ENCODE measurements around the gene FBXL7. TPM values are rescaled to one million over a fixed set of nuclear protein-coding genes. Genes with fewer than 3 reads are reported as not detected.

FBXL7 gene
- total and polyA plus RNA-seq, 12 donors: 8.7 to 33.4 (median 23.5) TPM

DNA sequence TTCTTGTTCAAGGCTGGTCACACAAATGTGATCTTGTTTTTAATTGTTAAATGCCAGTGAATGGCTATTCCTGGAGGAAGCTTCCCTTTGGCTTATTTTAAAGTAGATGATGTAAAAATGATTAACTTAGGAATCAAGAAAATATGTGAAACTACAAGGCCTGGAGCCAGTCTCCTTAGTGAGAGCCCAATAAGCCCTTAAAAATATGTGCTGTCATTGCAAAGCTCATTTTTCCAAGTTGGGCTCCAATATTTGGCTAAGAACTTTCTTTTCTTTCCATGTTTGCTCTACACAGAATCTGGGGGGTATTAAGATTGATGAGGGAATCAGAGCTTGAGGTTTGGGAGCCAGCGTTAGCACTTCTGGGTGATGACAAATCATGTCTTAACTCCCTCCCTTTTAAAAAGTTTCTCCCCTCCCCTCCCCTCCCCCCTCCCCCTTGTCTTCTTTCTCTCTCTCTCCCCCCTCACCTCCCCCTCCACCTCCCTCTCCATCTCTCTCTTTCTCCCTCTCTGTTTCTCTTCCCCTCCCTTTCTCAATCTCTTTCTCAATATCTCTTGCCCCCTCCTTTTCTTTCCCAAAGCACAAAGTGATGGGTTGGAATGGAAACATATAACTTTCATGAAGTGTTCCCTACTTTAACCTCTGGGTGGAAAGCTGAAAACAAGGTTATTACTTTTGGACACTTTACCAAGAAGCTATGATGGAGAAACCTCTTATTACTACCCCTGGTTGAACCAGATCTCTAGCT, 86.0 kb downstream of the FBXL7 start:
- Histone ChIP-seq H3K27ac (no peak overlapping the region), H3K9me3 (peaks cover 0 to 16% (median 5%) of the 10 kb centered on the region in 11 donors), H3K4me1 (peaks cover 0 to 7% (median 0%) of the 10 kb centered on the region in 9 donors), H3K4me3 (no peak overlapping the region), H3K27me3 (no peaks in the 10 kb centered on the region), H3K36me3 (peaks cover 0 to 35% (median 0%) of the 10 kb centered on the region in 9 donors)
- DNase-seq (no peak), ATAC-seq (no peak)
- intact Hi-C loops (cut with DNase I): no loop called here
- no peak for TF ChIP-seq CTCF (IDR thresholded peaks at IDR 0.05)
- WGBS, 2 donors: 54 to 61% methylated on average over 1 of the region's 1 CpG

DNA sequence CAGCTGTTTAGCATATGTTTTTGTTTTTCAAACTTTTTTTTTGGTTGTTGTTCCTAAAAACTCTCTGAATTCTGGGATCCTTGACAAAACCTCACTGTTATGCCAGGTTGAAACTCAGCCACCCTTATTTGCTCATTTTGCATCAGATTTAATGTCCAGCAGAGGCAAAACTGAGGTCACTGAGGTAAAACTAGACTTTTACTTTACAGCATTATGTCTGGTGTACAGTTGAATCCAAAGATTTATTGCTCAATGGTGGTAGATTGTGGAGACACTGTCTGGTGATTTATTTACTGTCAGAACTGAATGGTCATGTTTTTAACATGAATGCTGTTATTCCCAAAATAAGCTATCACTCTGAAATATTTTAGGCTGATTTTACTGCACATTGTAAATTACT, 87.9 kb downstream of the FBXL7 start:
- Histone ChIP-seq H3K9me3 (peaks cover 0 to 16% (median 5%) of the 10 kb centered on the region in 11 donors), H3K27me3 (no peaks in the 10 kb centered on the region), H3K4me3 (no peak overlapping the region), H3K36me3 (peaks cover 0 to 19% (median 0%) of the 10 kb centered on the region in 9 donors), H3K27ac (no peak overlapping the region), H3K4me1 (peaks cover 0 to 7% (median 0%) of the 10 kb centered on the region in 9 donors)
- TF ChIP-seq CTCF (IDR thresholded peaks at IDR 0.05): no peak
- intact Hi-C loops (cut with DNase I): no loop called here
- no peak for ATAC-seq
- DNase-seq: no peak

DNA sequence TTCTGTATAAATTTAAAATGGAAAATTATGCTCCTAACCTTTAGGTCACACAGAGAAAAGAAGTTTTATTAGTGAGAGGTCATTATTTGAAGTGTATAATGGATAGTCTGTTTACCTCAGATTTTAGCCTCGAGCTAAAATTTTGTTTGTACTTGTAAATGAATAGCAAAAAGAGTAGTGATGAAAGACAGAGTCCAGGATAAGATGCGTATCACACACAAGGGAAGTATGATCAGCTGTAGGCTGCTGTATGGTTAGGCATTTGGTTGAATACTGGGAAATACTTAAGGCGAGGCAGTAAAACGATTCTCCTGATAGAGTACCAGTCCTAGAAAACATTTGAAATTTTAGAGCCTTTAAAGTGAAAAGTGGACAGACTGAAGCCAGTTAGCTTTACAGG, 92.7 kb downstream of the FBXL7 start:
- intact Hi-C loops (cut with DNase I): no loop called here
- Histone ChIP-seq H3K9me3 (no peaks in the 10 kb centered on the region), H3K27me3 (no peaks in the 10 kb centered on the region), H3K27ac (no peak overlapping the region), H3K36me3 (peaks cover 0 to 3% (median 0%) of the 10 kb centered on the region in 9 donors), H3K4me3 (no peak overlapping the region), H3K4me1 (peaks cover 0 to 9% (median 0%) of the 10 kb centered on the region in 9 donors)
- DNase-seq (no peak), ATAC-seq (no peak)
- WGBS, 2 donors: 64 to 66% methylated on average over 4 of the region's 4 CpGs
- TF ChIP-seq CTCF (IDR thresholded peaks at IDR 0.05): no peak

DNA sequence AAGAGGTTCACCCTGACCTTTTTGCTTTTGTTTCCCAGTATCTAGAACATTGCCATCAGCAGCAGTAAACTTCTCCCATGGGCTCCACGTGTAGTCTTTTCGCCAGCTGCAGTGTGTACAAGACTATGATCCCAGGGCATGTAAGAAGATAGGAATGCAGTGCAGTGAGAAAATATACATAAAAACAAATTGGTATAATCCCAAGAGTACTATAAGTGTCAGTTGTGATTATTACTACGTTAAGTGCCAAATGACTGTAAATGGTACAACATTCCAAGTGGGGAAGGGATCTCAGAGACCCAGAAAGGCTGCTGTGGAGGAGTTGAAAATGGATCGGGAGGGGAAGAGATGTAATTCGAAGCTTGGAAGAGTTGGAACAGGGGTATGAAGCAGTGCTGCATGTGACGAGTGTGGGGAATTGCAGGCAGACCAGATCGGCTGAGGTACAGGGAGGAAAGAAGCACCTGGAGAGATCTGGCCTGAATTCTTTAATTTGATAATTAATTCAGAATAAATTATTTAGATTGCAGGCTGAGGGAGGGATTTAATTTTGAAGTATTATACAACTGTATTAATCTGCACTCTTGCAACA, 95.1 kb downstream of the FBXL7 start:
- no peak for ATAC-seq
- intact Hi-C loops (cut with DNase I): no loop called here
- H3K27me3 ChIP-seq: no peaks in the 10 kb centered on the region
- 81 to 82% methylated on average over 7 of the region's 7 CpGs for WGBS, 2 donors
- no peak overlapping the region for H3K27ac ChIP-seq
- no peaks in the 10 kb centered on the region for H3K9me3 ChIP-seq
- H3K4me3 ChIP-seq: no peak overlapping the region
- TF ChIP-seq CTCF (IDR thresholded peaks at IDR 0.05): no peak
- no peak for DNase-seq
- H3K36me3 ChIP-seq: peaks cover 0 to 3% (median 0%) of the 10 kb centered on the region in 9 donors
- H3K4me1 ChIP-seq: peaks cover 0 to 12% (median 6%) of the 10 kb centered on the region in 9 donors

Data from heart right ventricle (tissue), 16 donors.